Ramos (cell line): ENCODE measurements around the gene TMEM200A.
"Not testable (repeated sequence)": the region's sequence is repeated elsewhere in the genome, so short reads cannot be mapped to it uniquely, and the experiment has no call there.

ENCODE experiments used
- in situ Hi-C: fragments of 300-500 bp; cut with MboI; formaldehyde crosslinking; loops from one replicate; pipeline ENCODE4 v1.14.3; 2022; ENCODE audit warnings: low sequenced_read_pairs; ENCODE audit not compliant: unreplicated experiment

The TMEM200A gene

DNA sequence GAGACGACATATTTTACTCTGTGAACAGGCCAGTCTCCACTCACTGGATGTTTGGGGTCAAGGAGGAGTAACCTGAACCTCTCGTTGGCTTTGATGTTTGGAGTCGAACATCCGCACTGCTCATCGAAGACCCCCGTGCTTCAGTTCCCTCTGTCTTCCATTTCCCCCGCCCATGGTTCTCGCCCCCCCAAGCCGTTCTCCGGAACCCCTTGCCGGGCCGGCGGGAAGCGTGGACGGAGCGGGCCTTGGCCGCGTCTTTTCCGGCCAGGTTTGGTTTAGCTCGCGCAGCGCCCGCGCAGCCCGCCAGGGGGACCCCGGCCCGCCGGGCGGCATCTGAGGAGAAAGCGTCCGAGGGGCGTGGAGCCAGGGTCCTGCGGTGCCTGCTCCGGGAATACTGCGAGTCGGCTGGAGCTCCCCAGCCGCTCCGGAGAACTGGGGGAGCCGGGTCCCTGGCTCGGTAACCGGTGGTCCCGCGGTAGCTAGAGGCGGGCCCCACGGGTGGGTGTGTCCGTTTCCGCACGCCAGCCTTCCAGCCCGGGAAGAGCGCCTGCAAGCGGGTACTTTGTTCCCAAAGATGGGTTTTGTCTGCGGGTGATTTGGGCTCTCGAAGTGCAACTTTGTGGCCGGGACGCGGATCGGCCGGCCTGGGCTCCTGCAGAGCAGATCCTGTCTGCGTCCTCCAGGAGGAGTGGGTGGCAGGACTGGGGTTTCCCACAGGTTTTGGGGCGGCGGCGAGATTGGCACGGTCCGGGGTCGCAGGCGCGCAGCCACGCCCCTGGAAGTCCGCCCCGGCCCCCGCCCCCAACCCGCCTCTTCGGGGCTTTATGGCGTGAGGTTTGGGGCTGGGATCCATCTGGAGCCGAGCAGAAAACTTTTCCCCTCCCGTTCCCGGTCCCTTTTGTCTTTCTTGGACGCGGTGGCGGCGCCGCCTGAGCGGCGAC, at the start of gene TMEM200A:
Gene TMEM200A, plus strand, starts transcription at position 852 of the 941 bp plus-strand sequence. CDS start 74,406 bp downstream, outside the sequence.
- in situ Hi-C loops = no loop called here

DNA sequence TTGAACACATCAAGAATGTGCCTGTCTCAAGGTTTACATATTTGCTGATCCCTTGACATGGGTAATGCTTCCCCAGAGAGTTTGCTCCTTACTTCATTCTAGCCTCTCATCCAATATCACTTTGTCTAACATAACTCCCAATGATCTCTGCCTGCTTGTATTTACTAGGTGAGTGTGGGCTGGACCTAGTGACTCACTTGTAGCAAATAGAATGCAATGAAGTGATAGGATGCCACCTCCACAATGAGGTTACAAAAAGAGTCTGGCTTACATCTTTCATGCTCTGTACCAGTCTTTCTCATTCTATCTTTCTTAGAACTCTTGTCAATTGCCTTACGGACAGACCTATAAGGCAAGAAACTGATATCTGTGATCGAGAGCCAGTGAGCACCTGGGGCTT, 44.9 kb upstream of the TMEM200A start:
- in situ Hi-C loops = no loop called here

DNA sequence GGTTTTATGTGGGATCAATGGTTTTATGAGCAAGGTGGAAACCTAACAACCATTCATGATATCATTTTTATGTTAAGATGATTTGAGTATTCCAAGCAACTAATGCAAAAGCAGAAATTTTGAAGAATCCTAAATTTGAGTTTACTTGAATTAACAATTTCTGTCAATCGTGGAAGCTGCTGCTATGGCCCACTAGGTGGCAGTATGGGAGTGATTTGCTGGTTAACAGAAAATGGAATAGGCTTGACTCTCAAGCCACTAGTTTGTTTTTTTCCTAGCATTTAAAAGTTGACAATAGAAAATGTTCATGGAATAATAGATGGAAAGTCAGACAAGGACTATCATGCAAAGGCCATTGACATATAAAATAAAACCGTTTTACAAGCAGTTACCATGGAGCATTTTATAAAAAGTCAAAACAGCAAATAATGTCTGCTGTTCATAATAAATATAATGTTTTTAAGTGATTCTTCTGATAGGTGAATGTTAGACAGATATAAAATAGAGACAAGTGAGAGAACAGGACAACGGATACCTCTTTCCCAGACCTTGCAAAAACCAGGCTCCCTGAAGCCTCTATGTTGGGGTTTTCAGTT, 43.0 kb upstream of the TMEM200A start:
- in situ Hi-C loops = no loop called here

DNA sequence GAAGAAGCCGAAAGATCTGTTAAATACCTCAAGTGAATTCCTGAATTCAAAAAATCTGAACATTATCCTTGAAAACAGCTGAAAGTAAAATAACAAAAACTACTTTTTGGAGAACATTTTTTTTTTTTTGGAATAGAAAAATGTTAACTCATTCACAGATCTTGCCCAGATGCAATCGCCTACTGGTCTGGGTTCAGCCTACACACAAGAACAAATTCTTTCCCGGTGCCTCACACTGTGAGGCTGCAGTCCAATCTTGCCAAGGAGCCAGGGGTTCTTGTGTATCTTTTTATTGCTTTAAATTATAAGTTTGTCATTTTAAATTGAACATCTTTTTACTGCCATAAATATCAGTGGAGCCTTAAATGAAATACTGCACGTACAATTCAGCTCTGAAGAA, 41.2 kb upstream of the TMEM200A start:
- in situ Hi-C loops = no loop called here

DNA sequence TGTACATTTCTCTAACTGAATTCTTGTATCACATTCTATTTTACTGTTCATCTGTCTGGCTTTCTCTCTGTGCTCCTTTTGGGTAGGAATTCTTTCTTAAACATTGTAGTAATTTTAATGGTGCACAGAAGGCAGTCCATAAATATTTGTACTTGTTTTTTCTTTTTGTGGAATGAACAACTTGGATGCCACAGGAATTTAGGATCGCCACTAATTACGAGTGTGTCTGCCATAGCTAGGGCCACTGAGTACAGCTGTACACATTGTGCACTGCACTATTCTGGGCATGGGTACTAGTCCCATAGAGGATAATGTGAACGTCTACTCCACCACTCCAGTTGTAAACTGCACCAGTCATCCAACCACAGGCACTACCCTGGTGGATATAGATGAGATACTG, 39.3 kb upstream of the TMEM200A start:
- in situ Hi-C loops = no loop called here

DNA sequence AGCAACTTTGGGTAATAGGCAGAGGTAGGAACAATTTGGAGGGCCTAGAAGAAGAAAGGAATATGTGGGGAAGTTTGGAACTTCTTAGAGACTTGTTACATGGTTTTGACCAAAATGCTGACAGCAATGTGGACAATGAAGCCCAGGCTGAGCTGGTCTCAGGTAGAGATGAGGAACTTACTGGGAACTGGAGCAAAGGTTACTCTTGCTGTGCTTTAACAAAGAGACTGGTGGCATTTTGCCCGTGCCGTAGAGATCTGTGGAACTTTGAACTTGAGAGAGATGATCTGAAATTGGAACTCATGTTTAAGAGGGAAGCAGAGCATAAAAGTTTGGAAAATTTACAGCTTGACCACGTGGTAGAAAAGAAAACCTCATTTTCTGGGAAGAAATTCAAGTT, 28.3 kb upstream of the TMEM200A start:
- in situ Hi-C loops = no loop called here

DNA sequence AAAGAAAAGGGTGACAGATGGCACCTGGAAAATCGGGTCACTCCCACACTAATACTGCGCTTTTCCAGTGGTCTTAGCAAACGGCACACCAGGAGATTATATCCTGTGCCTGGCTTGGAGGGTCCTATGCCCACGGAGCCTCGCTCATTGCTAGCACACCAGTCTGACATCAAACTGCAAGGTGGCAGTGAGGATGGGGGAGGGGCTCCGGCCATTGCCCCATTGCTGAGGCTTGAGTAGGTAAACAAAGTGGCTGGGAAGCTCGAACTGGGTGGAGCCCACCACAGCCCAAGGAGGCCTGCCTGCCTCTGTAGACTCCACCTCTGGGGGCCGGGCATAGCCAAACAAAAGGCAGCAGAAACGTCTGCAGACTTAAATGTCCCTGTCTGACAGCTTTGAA, 19.5 kb upstream of the TMEM200A start:
- in situ Hi-C loops = not testable (repeated sequence)

DNA sequence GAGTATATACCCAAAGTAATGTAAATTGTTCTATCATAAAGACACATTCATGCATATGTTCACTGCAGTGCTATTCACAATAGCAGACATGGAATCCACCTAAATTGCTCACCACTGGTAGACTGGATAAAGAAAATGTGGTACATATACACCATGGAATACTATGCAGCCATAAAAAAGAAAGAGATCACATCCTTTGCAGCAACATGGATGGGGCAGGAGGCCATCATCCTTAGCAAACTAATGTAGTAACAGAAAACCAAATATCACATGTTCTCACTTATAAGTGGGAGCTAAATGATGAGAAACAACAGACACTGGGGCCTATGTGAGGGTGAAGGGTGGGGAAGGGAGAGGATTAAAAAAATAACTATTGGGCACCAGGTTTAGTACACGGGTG, 11.5 kb upstream of the TMEM200A start:
- in situ Hi-C loops = no loop called here

DNA sequence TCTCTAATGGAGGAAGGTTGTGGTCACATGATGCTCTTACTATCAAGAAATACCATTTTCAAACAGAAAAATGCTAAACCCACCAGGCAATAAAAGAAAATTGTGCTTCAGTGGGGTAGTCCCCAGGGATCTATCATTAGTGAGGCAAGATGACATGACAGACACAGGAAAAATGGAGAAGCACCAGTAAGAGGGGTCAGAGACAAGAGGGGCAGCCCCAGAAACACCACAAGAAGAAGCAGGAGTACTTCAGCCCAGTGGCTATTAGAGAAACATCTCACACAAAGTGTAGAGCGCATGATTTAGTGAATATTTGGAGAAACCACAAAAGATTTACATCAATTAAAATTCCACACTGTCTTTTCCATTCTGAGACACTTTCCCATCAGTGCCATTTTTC, 10.2 kb upstream of the TMEM200A start:
- in situ Hi-C loops = no loop called here

DNA sequence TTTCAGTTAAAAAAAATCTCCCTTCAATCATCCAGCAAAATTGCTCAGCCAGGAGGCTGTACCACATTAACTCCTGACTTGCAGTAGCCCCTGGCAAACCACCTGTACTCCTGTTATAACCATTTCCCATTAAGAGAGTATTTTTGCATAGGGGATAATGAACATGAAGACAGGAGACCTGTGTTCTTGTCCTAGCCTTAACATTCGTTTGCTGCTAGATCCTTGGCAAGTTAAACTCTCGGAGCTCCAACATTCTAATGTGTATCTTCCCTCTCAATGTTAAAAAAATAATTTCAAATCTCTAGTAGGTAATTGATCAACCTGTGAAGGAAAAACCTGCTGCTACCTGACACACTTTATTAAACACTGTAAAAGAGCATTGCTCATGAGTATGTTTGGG, 8.4 kb upstream of the TMEM200A start:
- in situ Hi-C loops = no loop called here

DNA sequence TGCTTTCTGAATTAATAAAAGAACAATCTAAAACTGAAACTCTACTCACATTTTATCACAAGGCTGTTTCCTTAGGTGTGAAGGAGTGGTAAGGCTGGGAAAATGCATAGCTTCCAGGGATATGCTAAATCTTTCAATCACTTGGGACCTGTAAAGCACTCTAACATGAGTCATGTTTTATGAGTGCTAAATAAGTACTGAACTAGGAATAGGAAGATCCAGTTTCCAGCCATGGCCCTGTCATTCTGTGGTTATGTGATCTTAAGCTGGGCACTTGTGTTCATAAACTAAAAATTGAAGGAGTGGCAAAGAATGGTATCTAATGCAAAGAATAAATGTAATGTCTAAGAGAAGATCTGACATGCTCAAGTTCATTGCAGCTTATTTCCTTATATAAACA, 6.1 kb upstream of the TMEM200A start:
- in situ Hi-C loops = no loop called here

DNA sequence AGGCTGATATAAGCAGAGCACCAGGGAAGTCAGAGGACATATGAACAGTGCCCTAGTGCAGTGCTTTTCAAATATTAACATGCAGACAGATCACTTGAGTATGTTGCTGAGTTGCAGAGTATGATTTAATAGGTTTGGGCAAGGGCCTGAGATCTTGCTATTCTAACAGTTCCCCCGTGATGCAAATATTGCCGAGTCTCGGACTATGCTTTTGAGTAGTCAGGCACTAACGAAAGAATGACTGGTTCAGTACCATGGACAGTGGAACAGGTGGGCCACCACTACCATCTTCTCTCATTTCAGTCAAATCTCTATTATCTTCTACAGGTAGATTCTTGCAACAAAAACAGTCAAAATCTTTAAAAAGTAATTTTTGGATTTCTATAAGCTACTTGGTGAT, 3.7 kb upstream of the TMEM200A start:
- in situ Hi-C loops = no loop called here

DNA sequence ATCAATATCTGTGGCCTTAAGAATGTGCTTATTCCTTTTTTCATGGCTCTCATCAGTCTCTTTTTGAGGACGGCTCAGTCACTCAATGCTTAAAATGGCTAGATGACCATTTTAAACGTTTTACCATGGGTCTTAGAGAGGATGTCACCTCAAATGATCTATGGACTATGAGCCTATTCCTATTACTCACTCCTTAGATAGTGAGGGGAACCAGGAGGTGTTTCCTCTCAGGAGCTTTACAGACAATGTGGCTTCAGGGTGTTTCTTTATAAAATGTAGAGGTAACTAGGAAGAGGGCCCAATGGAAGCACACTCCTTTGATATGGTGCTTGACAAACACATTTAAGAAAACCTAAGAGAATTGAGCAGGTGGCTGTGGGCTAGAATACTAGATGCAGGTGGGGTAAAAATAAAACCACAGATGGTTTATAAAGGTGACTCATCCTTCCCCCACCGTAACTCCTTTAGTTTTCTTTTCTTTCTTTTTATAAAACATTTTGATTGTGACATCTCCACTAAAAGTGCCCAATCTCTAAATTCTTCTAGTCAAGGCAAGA, 1.5 kb upstream of the TMEM200A start:
- in situ Hi-C loops = no loop called here

DNA sequence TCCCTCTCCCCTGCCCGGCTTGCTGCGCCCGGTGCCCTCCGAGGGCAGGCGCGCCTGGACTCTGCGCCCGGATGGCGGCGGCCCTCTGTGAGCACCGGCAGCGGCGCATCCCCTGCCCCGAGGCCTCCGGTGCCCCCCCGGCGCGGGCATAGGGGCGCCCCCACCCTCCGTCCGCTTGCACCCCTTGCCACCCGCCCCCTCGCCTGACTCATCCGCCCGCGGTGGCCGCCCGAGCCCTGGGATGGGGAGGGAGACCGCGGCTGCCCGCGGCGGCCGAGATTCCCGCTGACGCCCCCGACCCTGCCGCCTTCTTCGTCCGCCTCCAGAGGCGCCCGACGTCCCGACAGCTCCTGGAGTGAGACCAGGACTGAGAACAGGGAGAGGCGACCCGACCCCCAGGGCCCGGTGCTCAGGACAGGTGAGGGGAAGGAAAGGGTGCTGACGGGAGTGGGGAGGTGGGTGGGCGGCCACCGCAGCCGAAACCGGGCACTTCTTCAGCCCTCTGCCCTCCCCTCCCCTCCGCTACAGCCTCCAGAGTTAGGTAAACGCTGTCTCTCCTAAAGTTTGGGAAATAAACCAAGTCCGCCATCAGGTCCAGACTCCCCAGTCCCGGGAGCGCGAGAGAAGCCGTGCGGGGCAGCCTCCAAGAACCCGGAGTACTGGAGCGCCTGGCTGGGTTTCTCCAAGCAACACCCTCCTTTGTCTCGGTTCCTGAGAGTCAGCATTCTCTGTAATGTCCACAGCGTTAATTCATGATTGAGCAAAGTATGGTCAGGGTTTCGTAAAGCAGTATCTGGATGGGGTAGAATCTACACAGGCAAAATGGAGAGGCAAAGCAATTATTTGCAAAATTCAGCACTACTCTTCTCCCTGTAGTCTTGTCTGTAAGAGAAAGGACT, 539 bp downstream of the TMEM200A start:
- in situ Hi-C loops = no loop called here

DNA sequence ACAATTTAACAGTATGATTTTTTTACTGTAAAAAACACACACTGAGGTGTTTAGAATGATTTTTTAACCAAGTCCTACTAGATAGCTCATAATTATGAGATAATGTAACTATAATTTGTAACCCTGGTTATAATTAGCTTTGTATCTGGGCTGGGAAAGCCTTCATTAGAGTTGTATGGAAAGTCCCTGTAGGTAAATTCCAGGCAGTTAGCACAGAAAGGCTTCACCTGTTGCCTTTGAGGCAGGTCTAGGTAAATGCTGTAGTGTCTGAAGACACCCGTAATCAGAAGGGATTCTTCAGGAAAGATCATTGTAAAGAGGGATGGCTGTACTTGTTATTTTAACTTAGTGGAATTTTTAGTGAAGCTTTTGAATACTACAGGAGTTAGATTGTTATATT, 1.9 kb downstream of the TMEM200A start:
- in situ Hi-C loops = no loop called here

DNA sequence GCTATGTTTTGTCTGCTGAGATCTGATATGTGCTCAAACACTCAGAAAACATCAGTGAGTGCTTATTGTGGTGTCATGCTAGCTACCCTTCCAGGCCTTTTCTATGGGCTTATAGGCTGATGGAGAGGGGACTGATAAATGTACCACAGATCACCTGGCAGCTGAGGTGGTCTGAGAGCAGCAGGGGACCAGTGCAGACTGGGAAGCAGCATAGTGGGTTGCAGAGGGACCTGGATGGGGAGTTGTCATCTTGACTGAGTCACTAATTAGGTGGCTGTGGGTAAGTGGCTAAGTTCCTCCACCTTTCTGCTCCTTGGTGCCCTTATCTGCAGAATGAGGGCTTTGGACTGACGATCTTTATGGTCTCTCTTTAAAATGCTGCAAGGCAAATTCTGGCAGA, 2.8 kb downstream of the TMEM200A start:
- in situ Hi-C loops = no loop called here

DNA sequence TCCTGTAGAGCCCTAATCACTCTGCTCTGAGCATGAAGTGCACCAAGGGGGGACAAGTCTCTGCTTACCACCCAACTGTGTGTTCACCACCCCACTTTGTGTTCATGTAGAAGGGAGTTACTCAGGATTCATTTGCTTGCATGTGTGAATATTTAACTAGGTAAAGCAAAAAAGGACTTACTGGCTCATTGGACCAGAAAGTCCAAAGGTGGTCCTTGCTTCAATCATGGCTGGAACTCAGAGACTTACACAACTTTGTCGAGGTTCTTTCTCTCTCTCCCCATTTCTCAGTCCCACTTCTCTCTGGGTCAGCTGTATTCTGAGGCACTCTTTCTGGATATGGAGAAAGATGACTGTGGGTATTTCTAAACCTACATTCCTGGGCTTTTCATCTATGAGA, 4.0 kb downstream of the TMEM200A start:
- in situ Hi-C loops = no loop called here

DNA sequence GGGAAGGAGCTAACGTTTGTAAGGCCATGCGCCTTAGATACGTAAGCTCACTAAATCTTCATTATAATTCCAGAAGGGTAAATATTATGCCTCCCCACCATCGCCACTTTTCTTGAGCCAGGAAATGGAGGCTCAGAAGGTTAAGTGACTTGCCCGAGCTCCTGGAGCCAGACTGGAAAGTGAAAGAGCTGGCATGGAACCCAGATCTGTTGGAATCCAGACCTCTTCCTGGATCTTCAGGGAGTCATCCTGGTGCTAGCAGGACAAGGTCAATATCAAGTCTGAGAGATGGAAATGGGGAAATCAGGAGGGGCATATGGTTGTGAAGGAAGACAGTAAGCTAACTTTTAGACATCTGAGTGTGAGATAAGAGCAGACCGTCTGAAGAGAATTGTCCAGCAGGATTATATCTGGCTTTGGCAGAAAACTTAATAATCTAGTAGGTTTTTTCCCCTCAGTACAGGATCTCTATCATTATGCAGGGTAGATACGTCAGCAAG, 6.2 kb downstream of the TMEM200A start:
- in situ Hi-C loops = no loop called here

DNA sequence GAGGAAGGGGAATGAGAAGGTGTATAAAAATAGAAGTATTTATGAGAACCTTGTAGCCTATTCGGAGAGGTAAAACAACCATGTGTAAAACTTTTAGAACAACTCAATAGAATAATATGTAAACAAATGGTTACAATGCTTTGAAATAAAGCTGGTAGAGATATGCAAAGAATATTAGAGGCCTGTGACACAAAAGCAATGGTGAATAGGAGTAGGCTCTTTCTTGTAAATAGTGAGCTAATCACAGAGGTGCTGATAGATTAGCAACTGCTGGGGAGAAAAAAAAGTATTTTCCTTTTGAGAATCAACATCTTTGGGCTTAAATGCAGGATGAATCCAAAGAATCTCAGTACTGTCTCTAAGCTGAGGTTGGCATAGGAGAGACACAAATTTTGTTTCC, 7.0 kb downstream of the TMEM200A start:
- in situ Hi-C loops = no loop called here

DNA sequence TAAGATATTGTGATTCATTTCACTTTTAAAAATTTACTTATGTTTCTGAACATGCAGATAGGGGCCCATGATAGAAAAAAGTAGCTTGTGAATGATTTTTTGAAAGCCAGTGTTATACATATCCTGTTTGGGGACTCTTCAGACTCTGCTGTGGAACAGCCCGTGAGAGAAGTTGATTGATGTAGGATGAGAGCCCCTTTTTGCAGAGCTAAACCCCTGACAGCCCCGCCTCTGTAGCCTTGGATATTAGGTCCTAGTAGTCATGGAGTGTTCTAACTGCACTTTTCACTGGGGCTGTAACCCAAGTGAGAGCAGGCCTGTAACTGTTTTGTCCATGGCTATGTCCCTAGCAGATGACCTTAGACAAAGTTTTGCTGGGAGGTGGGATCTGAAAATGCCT, 8.2 kb downstream of the TMEM200A start:
- in situ Hi-C loops = no loop called here
